ENCODE measurements around the gene CACNG3. TPM values are rescaled to one million over a fixed set of nuclear protein-coding genes. Genes with fewer than 3 reads are reported as not detected.

CACNG3 gene
- total and polyA plus RNA-seq, 2 of the 13 experiments (the other 11 are each of a cell fraction or from before 2014, with no cell fraction given) = not detected

GRCh38 chr16:24282141-24282540 lies 26.0 kb downstream of the CACNG3 start:
- WGBS (ENCODE audit: low lambda C conversion rate) = 30% methylated on average over 13 of the region's 13 CpGs
- Histone ChIP-seq H4K20me1 (ENCODE audit: insufficient read depth, low read length) (no peaks in the 10 kb centered on the region), H2AFZ (ENCODE audit: low read length) (no peak overlapping the region), H3K36me3 (replicated peaks in 1 of 2; ENCODE audit: control insufficient read depth in 1 of 2, insufficient read depth in 2 of 2, low read length in 2 of 2) (no peaks in the 10 kb centered on the region), H3K9me3 (ENCODE audit: low read length) (no peaks in the 10 kb centered on the region), H3K9ac (ENCODE audit: insufficient read depth, low read depth, low read length) (no peak overlapping the region), H3K4me2 (ENCODE audit: low read depth, low read length) (no peak overlapping the region), H3K4me3 (replicated peaks in 1 of 3; ENCODE audit: insufficient read depth in 1 of 3, low read depth in 2 of 3, low read length in 3 of 3) (no peak overlapping the region), H3K4me1 (ENCODE audit: insufficient read depth, low read length) (no peaks in the 10 kb centered on the region), H3K27ac (ENCODE audit: extremely low read length, insufficient read depth, low read length) (no peak overlapping the region), H3K79me2 (ENCODE audit: insufficient read depth, low read length) (no peaks in the 10 kb centered on the region), H3K27me3 (ENCODE audit: control insufficient read depth in 1 of 2, insufficient read depth in 2 of 2, low read length in 2 of 2) (0 out of 5 replicates have a peak, but pooled peaks cover 0 to 10% of the 10 kb centered on the region in 2 experiments)
- ChIA-PET CTCF (ENCODE audit: low intra/inter-chr PET ratio, low total read pairs) (no interaction called here), POLR2A (no interaction called here)
- no TSS peak for BruUV-seq (replicated peaks)
- intact Hi-C loops (cut with micrococcal nuclease; ENCODE audit: unreplicated experiment) = no loop called here
- DNase-seq (ENCODE audit: low spot score) = no peak
- no peak for ATAC-seq
- FAIRE-seq = no peak
- no peak for TF ChIP-seq HNRNPL (IDR thresholded peaks at IDR 0.05; ENCODE audit: low read depth, low read length)
- no peak for TF ChIP-seq BATF2 (CRISPR knock-in tag; IDR thresholded peaks at IDR 0.05)
- TF ChIP-seq ZNF605 (CRISPR knock-in tag; IDR thresholded peaks at IDR 0.05) = no peak
- in situ Hi-C loops (cut with HindIII; ENCODE audit: extremely low pct_ligation_motif_present, low pct_unique_long_range_greater_than_20kb) = no loop called here

GRCh38 chr16:24286741-24287405 lies 30.7 kb downstream of the CACNG3 start:
- FAIRE-seq (no peak), ATAC-seq (no peak), DNase-seq (ENCODE audit: low spot score) (no peak)
- POLR2A ChIA-PET = no interaction called here
- intact Hi-C loops (cut with micrococcal nuclease; ENCODE audit: unreplicated experiment) (no loop called here), in situ Hi-C loops (cut with HindIII; ENCODE audit: extremely low pct_ligation_motif_present, low pct_unique_long_range_greater_than_20kb) (no loop called here)
- H3K36me3 ChIP-seq (replicated peaks in 1 of 2; ENCODE audit: control insufficient read depth in 1 of 2, insufficient read depth in 2 of 2, low read length in 2 of 2) = no peaks in the 10 kb centered on the region
- no peak overlapping the region for H3K27ac ChIP-seq (ENCODE audit: extremely low read length, insufficient read depth, low read length)
- no peaks in the 10 kb centered on the region for H3K9me3 ChIP-seq (ENCODE audit: low read length)
- no TSS peak for BruUV-seq (replicated peaks)
- H3K9ac ChIP-seq (ENCODE audit: insufficient read depth, low read depth, low read length) = no peak overlapping the region
- no peak overlapping the region for H2AFZ ChIP-seq (ENCODE audit: low read length)
- CTCF ChIA-PET (ENCODE audit: low intra/inter-chr PET ratio, low total read pairs) = no interaction called here
- H3K4me1 ChIP-seq (ENCODE audit: insufficient read depth, low read length) = no peaks in the 10 kb centered on the region
- peaks cover 0 to 11% of the 10 kb centered on the region in 2 experiments; a peak in 1 of 5 replicates for H3K27me3 ChIP-seq (ENCODE audit: control insufficient read depth in 1 of 2, insufficient read depth in 2 of 2, low read length in 2 of 2)
- no peaks in the 10 kb centered on the region for H4K20me1 ChIP-seq (ENCODE audit: insufficient read depth, low read length)
- 19% methylated on average over 8 of the region's 9 CpGs for WGBS (ENCODE audit: low lambda C conversion rate)
- no peaks in the 10 kb centered on the region for H3K79me2 ChIP-seq (ENCODE audit: insufficient read depth, low read length)
- H3K4me3 ChIP-seq (replicated peaks in 1 of 3; ENCODE audit: insufficient read depth in 1 of 3, low read depth in 2 of 3, low read length in 3 of 3) = no peak overlapping the region
- no peak overlapping the region for H3K4me2 ChIP-seq (ENCODE audit: low read depth, low read length)
- TF ChIP-seq TAF15 (IDR thresholded peaks at IDR 0.05; ENCODE audit: low read depth, low read length, poor library complexity, severe bottlenecking) (no peak), ZHX2 (IDR thresholded peaks at IDR 0.05; ENCODE audit: low read depth) (no peak), ZHX2 (CRISPR knock-in tag; IDR thresholded peaks at IDR 0.05; ENCODE audit: borderline replicate concordance) (no peak), USF2 (IDR thresholded peaks at IDR 0.05; ENCODE audit: low read depth, low read length) (no peak), USF2 (CRISPR knock-in tag; IDR thresholded peaks at IDR 0.05; ENCODE audit: borderline replicate concordance) (no peak), ARHGAP35 (CRISPR knock-in tag; IDR thresholded peaks at IDR 0.05; ENCODE audit: borderline replicate concordance) (no peak)
